Mucosa of stomach (tissue), 1 donor: ENCODE measurements around the gene MZB1.
"Not testable (repeated sequence)": the region's sequence is repeated elsewhere in the genome, so short reads cannot be mapped to it uniquely, and the experiment has no call there.

Source experiments
- H3K27me3 ChIP-seq: one replicate; pipeline ENCODE4 v1.7.0; 2013; ENCODE audit warnings: mild to moderate bottlenecking, low read length; ENCODE audit not compliant: control insufficient read depth, insufficient read depth
- H3K36me3 ChIP-seq: one replicate; pipeline ENCODE4 v1.7.0; 2013; ENCODE audit warnings: low read length; ENCODE audit not compliant: control insufficient read depth, insufficient read depth
- H3K4me1 ChIP-seq: one replicate; pipeline ENCODE4 v1.7.0; 2013; ENCODE audit warnings: mild to moderate bottlenecking, low read length; ENCODE audit not compliant: control insufficient read depth, insufficient read depth
- H3K4me3 ChIP-seq: one replicate; pipeline ENCODE4 v1.7.0; 2013; ENCODE audit warnings: low read length
- H3K9ac ChIP-seq: one replicate; pipeline ENCODE4 v1.7.0; 2013; ENCODE audit warnings: mild to moderate bottlenecking, low read length, moderate library complexity
- H3K9me3 ChIP-seq: one replicate; pipeline ENCODE4 v1.7.0; 2013; ENCODE audit warnings: mild to moderate bottlenecking, low read length, moderate library complexity; ENCODE audit not compliant: control insufficient read depth
- donor health status: Pancreatic carcinoma.

The MZB1 gene

DNA sequence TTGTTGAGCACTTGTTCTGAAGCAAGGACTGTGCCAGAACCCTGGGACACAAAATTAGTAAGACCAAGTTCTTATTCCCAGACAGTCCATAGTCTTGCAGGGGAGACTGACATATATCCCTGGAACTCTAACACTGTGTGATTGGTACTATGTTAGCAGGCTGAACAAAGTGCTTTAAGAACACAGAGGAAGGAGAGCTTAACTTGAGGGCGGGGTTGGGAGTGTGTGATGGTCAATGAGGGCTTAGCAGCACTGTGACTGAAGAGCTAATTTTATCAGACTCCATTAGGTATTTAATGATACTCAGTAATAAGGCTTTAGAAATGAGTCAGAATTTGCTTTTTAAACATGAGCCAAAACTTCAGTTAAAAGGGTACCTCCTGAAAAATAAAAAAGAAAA is 29.1 kb upstream of the MZB1 start:
- H3K4me3 ChIP-seq: no peak overlapping the region
- H3K4me1 ChIP-seq: peaks cover 4% of the 10 kb centered on the region
- no peak overlapping the region for H3K9ac ChIP-seq
- no peaks in the 10 kb centered on the region for H3K27me3 ChIP-seq
- H3K9me3 ChIP-seq: no peaks in the 10 kb centered on the region
- no peaks in the 10 kb centered on the region for H3K36me3 ChIP-seq

- no peaks in the 10 kb centered on the region for H3K36me3 ChIP-seq
- H3K4me1 ChIP-seq: peaks cover 4% of the 10 kb centered on the region
- H3K9ac ChIP-seq: no peak overlapping the region
- H3K4me3 ChIP-seq: no peak overlapping the region
- no peaks in the 10 kb centered on the region for H3K27me3 ChIP-seq
- no peaks in the 10 kb centered on the region for H3K9me3 ChIP-seq
Observed at GRCh38 chr5:139417214-139417613, 27.5 kb upstream of the MZB1 start.

DNA sequence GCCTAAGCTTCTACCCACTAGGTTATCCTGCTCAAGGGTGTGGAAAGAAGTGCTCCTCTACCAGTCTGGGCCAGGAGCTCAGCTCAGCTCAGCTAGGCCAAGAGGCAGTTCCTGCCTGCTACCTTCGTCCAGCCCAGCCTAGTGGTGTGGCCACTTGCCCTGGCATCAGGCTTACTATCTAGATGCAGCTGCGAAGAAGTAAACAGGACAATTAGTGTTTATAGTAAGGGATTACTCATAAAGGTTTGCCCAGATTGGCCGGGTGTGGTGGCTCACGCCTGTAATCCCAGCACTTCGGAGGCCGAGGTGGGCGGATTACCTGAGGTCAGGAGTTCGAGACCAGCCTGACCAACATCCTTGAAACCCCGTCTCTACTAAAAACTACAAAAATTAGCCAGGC is 26.9 kb upstream of the MZB1 start:
- Histone ChIP-seq H3K4me3 (no peak overlapping the region), H3K4me1 (peaks cover 4% of the 10 kb centered on the region), H3K27me3 (no peaks in the 10 kb centered on the region), H3K9me3 (no peaks in the 10 kb centered on the region), H3K9ac (no peak overlapping the region), H3K36me3 (no peaks in the 10 kb centered on the region)

DNA sequence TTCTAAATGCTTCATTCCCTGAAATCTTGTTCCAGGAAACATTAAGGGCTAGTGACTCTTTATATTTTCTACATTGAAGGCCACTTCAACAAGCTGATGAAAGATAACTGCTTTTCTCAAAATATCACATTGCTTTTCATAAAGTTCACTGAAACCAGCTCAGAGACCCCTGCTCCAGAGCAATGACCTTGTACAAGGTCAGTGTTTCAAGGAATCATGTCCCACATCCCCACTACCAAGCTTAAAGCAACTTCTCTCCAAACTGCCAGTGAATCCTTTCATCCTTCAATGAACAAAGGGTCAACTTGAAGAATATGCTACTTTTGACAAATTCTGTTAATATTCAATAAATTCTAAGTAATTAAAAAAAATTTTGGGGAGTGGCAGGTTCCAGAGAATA is 26.2 kb upstream of the MZB1 start:
- no peak overlapping the region for H3K9ac ChIP-seq
- no peak overlapping the region for H3K4me3 ChIP-seq
- H3K9me3 ChIP-seq: no peaks in the 10 kb centered on the region
- peaks cover 4% of the 10 kb centered on the region for H3K4me1 ChIP-seq
- H3K27me3 ChIP-seq: no peaks in the 10 kb centered on the region
- no peaks in the 10 kb centered on the region for H3K36me3 ChIP-seq

GRCh38 chr5:139415221-139415861 is 25.6 kb upstream of the MZB1 start:
- Histone ChIP-seq H3K4me1 (peaks cover 4% of the 10 kb centered on the region), H3K4me3 (no peak overlapping the region), H3K9me3 (no peaks in the 10 kb centered on the region), H3K36me3 (no peaks in the 10 kb centered on the region), H3K9ac (no peak overlapping the region), H3K27me3 (no peaks in the 10 kb centered on the region)

DNA sequence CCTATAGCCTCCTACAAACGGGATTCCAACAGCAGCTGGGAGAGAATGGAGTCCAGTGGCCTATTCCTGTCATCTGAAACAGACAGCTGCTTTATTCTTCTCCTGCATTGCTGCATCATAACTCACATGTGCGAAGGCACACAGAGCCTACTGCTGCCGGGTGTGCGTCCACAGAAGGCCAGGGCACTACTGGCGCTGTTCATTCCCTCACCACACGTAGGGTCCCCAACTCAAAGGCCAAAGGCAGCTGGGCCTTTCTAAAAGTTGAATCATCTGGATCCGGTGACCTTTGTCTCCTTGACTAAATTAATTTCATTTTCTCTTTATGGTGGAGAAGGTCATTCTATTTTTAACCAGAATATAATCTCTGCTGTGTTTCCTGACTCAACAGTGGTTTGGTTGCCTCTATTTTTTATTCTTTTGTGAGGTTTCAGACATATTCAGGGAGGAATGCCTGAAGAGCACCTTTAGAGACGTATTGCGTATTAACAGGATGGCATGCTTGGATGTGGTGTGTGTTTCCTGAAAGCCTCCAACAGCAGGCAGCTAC is 24.9 kb upstream of the MZB1 start:
- Histone ChIP-seq H3K36me3 (no peaks in the 10 kb centered on the region), H3K9me3 (no peaks in the 10 kb centered on the region), H3K4me3 (no peak overlapping the region), H3K4me1 (peaks cover 2% of the 10 kb centered on the region), H3K9ac (no peak overlapping the region), H3K27me3 (no peaks in the 10 kb centered on the region)

- Histone ChIP-seq H3K36me3 (no peaks in the 10 kb centered on the region), H3K27me3 (no peaks in the 10 kb centered on the region), H3K4me3 (no peak overlapping the region), H3K4me1 (no peaks in the 10 kb centered on the region), H3K9me3 (no peaks in the 10 kb centered on the region), H3K9ac (no peak overlapping the region)
Observed at GRCh38 chr5:139413963-139414362, 24.2 kb upstream of the MZB1 start.

DNA sequence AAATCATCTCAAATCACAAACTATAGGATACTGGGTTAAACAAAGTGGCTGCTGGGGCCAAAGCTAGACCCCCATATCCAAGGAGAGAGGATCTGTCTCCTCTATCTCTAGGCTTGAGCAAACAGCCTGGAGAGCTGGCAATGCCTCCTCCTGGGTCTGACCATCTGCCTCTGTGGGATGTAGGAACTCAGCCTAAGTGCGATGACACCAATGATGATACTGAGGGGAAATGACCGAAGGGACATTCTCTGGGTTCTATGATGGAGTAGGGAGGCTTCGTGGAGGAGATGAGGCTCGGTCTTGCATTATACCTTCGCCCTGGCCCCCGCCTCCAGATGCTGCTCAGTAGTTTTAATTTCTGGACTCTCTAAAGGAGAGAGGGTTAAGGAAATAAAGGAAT is 23.4 kb upstream of the MZB1 start:
- Histone ChIP-seq H3K9me3 (no peaks in the 10 kb centered on the region), H3K4me3 (no peak overlapping the region), H3K36me3 (no peaks in the 10 kb centered on the region), H3K4me1 (no peaks in the 10 kb centered on the region), H3K9ac (no peak overlapping the region), H3K27me3 (no peaks in the 10 kb centered on the region)

DNA sequence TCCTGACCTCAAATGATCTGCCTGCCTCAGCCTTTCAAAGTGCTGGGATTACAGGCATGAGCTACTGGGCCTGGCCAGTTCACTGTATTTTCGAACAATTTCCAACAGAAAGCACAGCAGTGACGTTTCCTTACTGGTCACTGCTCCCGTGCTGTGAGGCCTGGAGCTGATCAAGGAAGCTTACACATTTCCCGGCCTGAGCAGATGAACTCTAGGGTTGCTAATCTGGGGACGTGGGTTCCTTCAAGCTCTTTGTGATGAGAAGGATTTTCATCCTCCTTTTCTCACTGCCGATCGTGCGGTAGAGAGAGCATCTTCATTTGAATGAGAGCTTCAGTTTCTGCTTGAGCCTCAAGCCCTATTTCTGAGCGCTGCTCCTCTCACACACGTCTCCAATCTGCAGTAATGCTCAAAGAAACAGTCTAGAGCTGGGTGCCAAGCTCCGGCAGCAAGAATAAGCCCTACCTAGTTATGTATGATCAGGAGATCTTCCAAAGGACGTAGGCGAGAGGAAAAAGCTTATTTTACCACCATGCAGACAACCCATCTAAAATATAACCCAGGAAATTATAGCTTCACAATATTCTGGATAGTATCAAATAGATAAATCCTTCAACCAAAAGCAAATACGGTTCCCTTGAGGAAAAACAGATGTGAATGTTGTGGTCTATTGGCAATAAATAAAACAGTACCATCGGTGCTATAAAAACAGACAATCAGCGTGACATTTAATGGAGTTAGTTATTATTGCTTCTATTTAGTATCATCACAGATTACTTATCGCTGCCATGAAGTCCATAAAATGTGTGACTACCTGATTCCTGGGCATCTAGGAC is 21.5 kb upstream of the MZB1 start:
- H3K9me3 ChIP-seq: no peaks in the 10 kb centered on the region
- H3K4me1 ChIP-seq: no peaks in the 10 kb centered on the region
- no peak overlapping the region for H3K9ac ChIP-seq
- no peaks in the 10 kb centered on the region for H3K27me3 ChIP-seq
- no peak overlapping the region for H3K4me3 ChIP-seq
- H3K36me3 ChIP-seq: no peaks in the 10 kb centered on the region

- Histone ChIP-seq H3K27me3 (no peaks in the 10 kb centered on the region), H3K4me3 (no peak overlapping the region), H3K4me1 (no peaks in the 10 kb centered on the region), H3K9ac (no peak overlapping the region), H3K36me3 (no peaks in the 10 kb centered on the region), H3K9me3 (no peaks in the 10 kb centered on the region)
Observed at GRCh38 chr5:139410121-139410992, 20.6 kb upstream of the MZB1 start.

- not testable (repeated sequence) for H3K27me3 ChIP-seq, H3K4me3 ChIP-seq, H3K36me3 ChIP-seq, H3K9me3 ChIP-seq, H3K4me1 ChIP-seq, H3K9ac ChIP-seq
Observed at GRCh38 chr5:139409116-139409515, 19.4 kb upstream of the MZB1 start.

DNA sequence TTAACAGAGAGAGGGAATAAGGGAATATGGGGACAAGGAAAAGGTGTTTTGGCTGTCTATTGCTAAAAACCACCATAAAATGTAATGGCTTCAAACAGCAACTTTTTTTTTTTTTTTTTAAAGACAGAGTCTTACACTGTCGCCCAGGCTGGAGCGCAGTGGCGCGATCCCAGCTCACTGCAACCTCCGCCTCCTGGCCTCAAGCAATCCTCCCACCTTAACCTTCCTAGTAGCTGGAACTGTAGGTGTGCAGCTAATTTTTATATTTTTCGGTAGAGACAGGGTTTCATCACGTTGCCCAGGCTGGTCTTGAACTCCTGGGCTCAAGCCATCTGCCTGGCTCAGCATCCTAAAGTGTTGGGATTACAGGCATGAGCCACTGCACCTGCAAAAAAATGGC is 18.5 kb upstream of the MZB1 start:
- H3K36me3 ChIP-seq: no peaks in the 10 kb centered on the region
- no peaks in the 10 kb centered on the region for H3K9me3 ChIP-seq
- H3K27me3 ChIP-seq: no peaks in the 10 kb centered on the region
- H3K4me3 ChIP-seq: no peak overlapping the region
- no peak overlapping the region for H3K9ac ChIP-seq
- H3K4me1 ChIP-seq: peaks cover 9% of the 10 kb centered on the region
